Occipital lobe (tissue), 2 donors: ENCODE data around the gene FEN1. TPM values are rescaled to one million over a fixed set of nuclear protein-coding genes. Genes with fewer than 3 reads are reported as not detected.

Experiments
- DNase-seq: peaks from one replicate; lab custom pipeline; 2025; lab: John Stamatoyannopoulos, UW
- total RNA-seq: library from RNA; depleted of rRNA; stranded (reverse); fragments of >200 nt; gene quantifications from one replicate; pipeline ENCODE4 v1.2.3, GENCODE V29; 2014

The FEN1 gene
- total RNA-seq = 13.3 TPM

GRCh38 chr11:61792310-61793082 lies at the start of gene FEN1, which contains the start of gene TMEM258:
TSS of gene FEN1 (plus strand) at chr11:61792911. CDS start at chr11:61795362, 2,451 bp downstream.
TSS of gene TMEM258 (minus strand) at chr11:61792599. CDS start at chr11:61792558, 41 bp downstream.
- DNase-seq = peak; percentile 92

GRCh38 chr11:61743486-61744095 lies 49.1 kb upstream of the FEN1 start:
- DNase-seq = no peak

GRCh38 chr11:61744181-61744580 lies 48.5 kb upstream of the FEN1 start:
- DNase-seq = no peak

- DNase-seq = no peak
Observed at GRCh38 chr11:61744609-61745156, 48.0 kb upstream of the FEN1 start.

GRCh38 chr11:61745781-61746441 lies 46.8 kb upstream of the FEN1 start:
- no peak for DNase-seq

- DNase-seq = no peak
Observed at GRCh38 chr11:61746442-61747191, 46.1 kb upstream of the FEN1 start.

GRCh38 chr11:61747192-61747966 lies 45.3 kb upstream of the FEN1 start:
- peak; percentile 56 for DNase-seq

GRCh38 chr11:61747967-61748285 lies 44.8 kb upstream of the FEN1 start:
- DNase-seq = no peak

- peak; percentile 91 for DNase-seq
Observed at GRCh38 chr11:61749591-61750217, 43.0 kb upstream of the FEN1 start.

- no peak for DNase-seq
Observed at GRCh38 chr11:61750631-61751273, 42.0 kb upstream of the FEN1 start.

- DNase-seq = no peak
Observed at GRCh38 chr11:61751384-61751783, 41.3 kb upstream of the FEN1 start.

GRCh38 chr11:61752117-61752924 lies 40.4 kb upstream of the FEN1 start, which contains the start of gene MYRF:
TSS of gene MYRF (plus strand) at chr11:61752636. CDS start at chr11:61752745, 109 bp downstream.
- no peak for DNase-seq

- DNase-seq = no peak
Observed at GRCh38 chr11:61752925-61753521, 39.7 kb upstream of the FEN1 start.

- no peak for DNase-seq
Observed at GRCh38 chr11:61753672-61754071, 39.0 kb upstream of the FEN1 start.

- no peak for DNase-seq
Observed at GRCh38 chr11:61754534-61755482, 37.9 kb upstream of the FEN1 start.

GRCh38 chr11:61756147-61756451 lies 36.6 kb upstream of the FEN1 start:
- no peak for DNase-seq

GRCh38 chr11:61756452-61757212 lies 36.1 kb upstream of the FEN1 start:
- DNase-seq = no peak
